Fibroblast of mammary gland (primary cell): ENCODE data around the gene TRPM3.
A peak's percentile ranks its signal among the peaks of the same experiment; 100 is the strongest.

Experiments used
- DNase-seq: peaks from one replicate; pipeline ENCODE4 v3.0.0-alpha.2; 2010; ENCODE audit warnings: low read depth
- H3K4me3 ChIP-seq: 2 replicates; pipeline ENCODE4 v1.5.1; 2011; ENCODE audit warnings: low read depth, mild to moderate bottlenecking, low read length, moderate library complexity; ENCODE audit not compliant: control insufficient read depth
- CTCF ChIP-seq: conservative IDR thresholded peaks from 2 replicates; pipeline ENCODE4 v1.5.1; 2011; ENCODE audit warnings: low read depth, low read length, inconsistent platforms; ENCODE audit not compliant: control insufficient read depth, insufficient read depth

The TRPM3 gene

GRCh38 chr9:70616228-70616990, 505.0 kb downstream of the TRPM3 start:
- no peak overlapping the region for H3K4me3 ChIP-seq
- no peak for TF ChIP-seq CTCF
- no peak for DNase-seq

GRCh38 chr9:70615464-70616138, 505.8 kb downstream of the TRPM3 start:
- H3K4me3 ChIP-seq: no peak overlapping the region
- no peak for TF ChIP-seq CTCF
- DNase-seq: no peak

- no peak overlapping the region for H3K4me3 ChIP-seq
- TF ChIP-seq CTCF: no peak
- DNase-seq: no peak
Observed at GRCh38 chr9:70614786-70615463, 506.5 kb downstream of the TRPM3 start.

- H3K4me3 ChIP-seq: no peak overlapping the region
- no peak for TF ChIP-seq CTCF
- DNase-seq: no peak
Observed at GRCh38 chr9:70613024-70613768, 508.2 kb downstream of the TRPM3 start.

GRCh38 chr9:70610287-70610644, 511.2 kb downstream of the TRPM3 start:
- TF ChIP-seq CTCF: no peak
- DNase-seq: no peak
- no peak overlapping the region for H3K4me3 ChIP-seq

- DNase-seq: peak; percentile 99
- H3K4me3 ChIP-seq: no peak overlapping the region
- no peak for TF ChIP-seq CTCF
Observed at GRCh38 chr9:70609542-70610286, 511.7 kb downstream of the TRPM3 start.
